H9 (cell line): Measurements from ENCODE around the gene FBXL7. TPM values are rescaled to one million over a fixed set of nuclear protein-coding genes. Genes with fewer than 3 reads are reported as not detected.

ENCODE experiments used
- DNase-seq: peaks from one replicate; pipeline ENCODE4 v3.0.0-alpha.2; 2017
- H2AFZ ChIP-seq: one replicate; pipeline ENCODE4 v1.6.1; 2013; ENCODE audit warnings: mild to moderate bottlenecking, low read length, control low read depth, moderate library complexity
- H2AK5ac ChIP-seq: 2 replicates; pipeline ENCODE4 v1.6.1; 2013; ENCODE audit warnings: low read length, control low read depth, mixed read lengths; ENCODE audit not compliant: insufficient read length
- H2BK120ac ChIP-seq: one replicate; pipeline ENCODE4 v1.6.1; 2013; ENCODE audit warnings: low read depth, mild to moderate bottlenecking, low read length, control low read depth, inconsistent platforms; ENCODE audit not compliant: poor library complexity, severe bottlenecking
- H2BK12ac ChIP-seq: 2 replicates; pipeline ENCODE4 v1.6.1; 2013; ENCODE audit warnings: low read length, control low read depth, mixed read lengths, low read depth; ENCODE audit not compliant: insufficient read length
- H2BK15ac ChIP-seq: 2 replicates; pipeline ENCODE4 v1.6.1; 2013; ENCODE audit warnings: low read depth, low read length, control low read depth
- H2BK20ac ChIP-seq: one replicate; pipeline ENCODE4 v1.6.1; 2013; ENCODE audit warnings: low read depth, mild to moderate bottlenecking, low read length, control low read depth, inconsistent platforms; ENCODE audit not compliant: poor library complexity, severe bottlenecking
- H2BK5ac ChIP-seq: 2 replicates; pipeline ENCODE4 v1.6.1; 2013; ENCODE audit warnings: low read length, control low read depth, mixed read lengths; ENCODE audit not compliant: insufficient read length
- H3K14ac ChIP-seq: 2 replicates; pipeline ENCODE4 v1.6.1; 2013; ENCODE audit warnings: low read length, control low read depth; ENCODE audit not compliant: insufficient read depth
- H3K18ac ChIP-seq: 2 replicates; pipeline ENCODE4 v1.6.1; 2013; ENCODE audit warnings: low read depth, mild to moderate bottlenecking, mixed read lengths, low read length, control low read depth; ENCODE audit not compliant: insufficient read length
- H3K23ac ChIP-seq: 2 replicates; pipeline ENCODE4 v1.6.1; 2013; ENCODE audit warnings: low read length, control low read depth, mixed read lengths, low read depth; ENCODE audit not compliant: insufficient read length
- H3K23me2 ChIP-seq: 2 replicates; pipeline ENCODE4 v1.6.1; 2013; ENCODE audit warnings: low read depth, mild to moderate bottlenecking, mixed read lengths, low read length, control low read depth; ENCODE audit not compliant: insufficient read length, poor library complexity, severe bottlenecking
- H3K27ac ChIP-seq: 2 replicates; pipeline ENCODE4 v1.5.1; 2013; ENCODE audit warnings: low read length, control low read depth, mixed read lengths, low read depth; ENCODE audit not compliant: insufficient read length
- H3K27me3 ChIP-seq: 2 replicates; pipeline ENCODE4 v1.6.1; 2013; ENCODE audit warnings: low read length, control low read depth, inconsistent platforms; ENCODE audit not compliant: insufficient read depth
- H3K4ac ChIP-seq: 2 replicates; pipeline ENCODE4 v1.6.1; 2013; ENCODE audit warnings: low read depth, mild to moderate bottlenecking, control low read depth, inconsistent platforms, low read length, moderate library complexity
- H3K4me1 ChIP-seq: 2 replicates; pipeline ENCODE4 v1.6.1; 2013; ENCODE audit warnings: low read length, control low read depth, inconsistent platforms; ENCODE audit not compliant: insufficient read depth
- H3K4me2 ChIP-seq: 2 replicates; pipeline ENCODE4 v1.6.1; 2013; ENCODE audit warnings: low read length, control low read depth, mixed read lengths; ENCODE audit not compliant: insufficient read length, insufficient read depth
- H3K56ac ChIP-seq: 2 replicates; pipeline ENCODE4 v1.6.1; 2013; ENCODE audit warnings: low read depth, mild to moderate bottlenecking, mixed read lengths, low read length, control low read depth; ENCODE audit not compliant: insufficient read length
- H3K79me1 ChIP-seq: 2 replicates; pipeline ENCODE4 v1.6.1; 2013; ENCODE audit warnings: low read depth, mild to moderate bottlenecking, moderate library complexity, low read length, control low read depth, inconsistent platforms; ENCODE audit not compliant: insufficient read depth, poor library complexity, severe bottlenecking
- H3K79me2 ChIP-seq: 2 replicates; pipeline ENCODE4 v1.6.1; 2013; ENCODE audit warnings: low read length, control low read depth, inconsistent platforms; ENCODE audit not compliant: insufficient read depth
- H3K9ac ChIP-seq: 2 replicates; pipeline ENCODE4 v1.6.1; 2013; ENCODE audit warnings: low read length, control low read depth, mixed read lengths; ENCODE audit not compliant: insufficient read length; ENCODE audit errors: extremely low read depth
- H3K9me3 ChIP-seq: one replicate; pipeline ENCODE4 v1.6.1; 2013; ENCODE audit warnings: low read depth, low read length, inconsistent platforms; ENCODE audit not compliant: control insufficient read depth
- H3T11ph ChIP-seq: one replicate; pipeline ENCODE4 v1.6.1; 2013; ENCODE audit warnings: mild to moderate bottlenecking, low read length, control low read depth, inconsistent platforms
- H4K20me1 ChIP-seq: one replicate; pipeline ENCODE4 v1.6.1; 2013; ENCODE audit not compliant: control insufficient read depth, insufficient read length, insufficient read depth
- H4K5ac ChIP-seq: 2 replicates; pipeline ENCODE4 v1.6.1; 2013; ENCODE audit warnings: low read depth, mild to moderate bottlenecking, mixed read lengths, low read length, control low read depth; ENCODE audit not compliant: insufficient read length
- H4K8ac ChIP-seq: replicated peaks from 2 replicates; pipeline ENCODE4 v1.6.1; 2013; ENCODE audit warnings: low read length, control low read depth, mixed read lengths, low read depth; ENCODE audit not compliant: insufficient read length
- H4K91ac ChIP-seq: 2 replicates; pipeline ENCODE4 v1.6.1; 2013; ENCODE audit warnings: low read depth, mild to moderate bottlenecking, moderate library complexity, mixed read lengths, low read length, control low read depth; ENCODE audit not compliant: insufficient read length
- H3K27ac Mint-ChIP-seq, 3 experiments: 2 replicates in 2 of 3; 3 replicates in 1 of 3; pipeline ENCODE4 v1.8.0; 2020 to 2021; ENCODE audit warnings: mixed read lengths in 3 of 3, mild to moderate bottlenecking in 1 of 3, moderate library complexity in 1 of 3
- H3K27me3 Mint-ChIP-seq: 2 replicates; pipeline ENCODE4 v1.8.0; 2021; ENCODE audit warnings: low read depth, mild to moderate bottlenecking, moderate library complexity, mixed read lengths
- H3K36me3 Mint-ChIP-seq, 3 experiments: 2 replicates in 2 of 3; 3 replicates in 1 of 3; pipeline ENCODE4 v1.8.0; 2020 to 2021; ENCODE audit warnings: low read depth in 3 of 3, mixed read lengths in 3 of 3; ENCODE audit not compliant: insufficient read depth in 1 of 3
- H3K4me1 Mint-ChIP-seq, 2 experiments: 2 replicates each; pipeline ENCODE4 v1.8.0; 2020; ENCODE audit warnings: mixed read lengths in 2 of 2
- H3K4me3 Mint-ChIP-seq, 2 experiments: 2 replicates in 1 of 2; 3 replicates in 1 of 2; pipeline ENCODE4 v1.8.0; 2020 to 2021; ENCODE audit warnings: mild to moderate bottlenecking in 2 of 2, mixed read lengths in 2 of 2, moderate library complexity in 1 of 2
- H3K9me3 Mint-ChIP-seq, 2 experiments: 2 replicates in 1 of 2; 3 replicates in 1 of 2; pipeline ENCODE4 v1.8.0; 2020; ENCODE audit warnings: mild to moderate bottlenecking in 2 of 2, mixed read lengths in 2 of 2, moderate library complexity in 1 of 2
- CTCF ChIP-seq: fragments of 200-600 bp; sonication (generic); conservative IDR thresholded peaks from 3 replicates; pipeline ENCODE4 v1.8.0; 2021; ENCODE audit warnings: antibody characterized with exemption, mild to moderate bottlenecking
- WGBS: extraction: QIAGEN DNeasy Blood & Tissue Kit; methylation state at CpG from one replicate; pipeline ENCODE4 v1.1.7; 2013; ENCODE audit warnings: missing lambda C conversion rate, low lambda C conversion rate, mixed read lengths; ENCODE audit not compliant: insufficient read length; ENCODE audit errors: extremely low coverage; 5-methylcytosine and 5-hydroxymethylcytosine counted together
- total RNA-seq: library from RNA; stranded (reverse); gene quantifications from 2 replicates; pipeline ENCODE4 v1.2.1, GENCODE V29; 2021

Gene FBXL7
- total RNA-seq, 1 experiment from 2014 or later = 14.6 TPM

GRCh38 chr5:15595929-15596328 lies 95.9 kb downstream of the FBXL7 start:
- no peak overlapping the region for H3T11ph ChIP-seq
- Mint-ChIP-seq H3K36me3 (peaks cover 0 to 1% (median 0%) of the 10 kb centered on the region in 3 experiments; a peak in 1 of 7 replicates), H3K27me3 (no peaks in the 10 kb centered on the region), H3K4me1 (peaks cover 31 to 34% of the 10 kb centered on the region in 2 experiments), H3K27ac (peak overlapping the region in 2 of 3 experiments; percentile 17 to 30; a peak in 2 of 7 replicates), H3K4me3 (no peak overlapping the region), H3K9me3 (peaks cover 0 to 1% of the 10 kb centered on the region in 2 experiments; a peak in 1 of 5 replicates)
- no peak overlapping the region for H2BK20ac ChIP-seq
- no peak overlapping the region for H3K56ac ChIP-seq
- no peaks in the 10 kb centered on the region for H3K79me2 ChIP-seq
- H3K23ac ChIP-seq = no peak overlapping the region
- no CpG with 5 or more reads among the region's 3 CpGs for WGBS
- H4K20me1 ChIP-seq = no peaks in the 10 kb centered on the region
- no peak overlapping the region for H2BK120ac ChIP-seq
- H3K9me3 ChIP-seq = no peaks in the 10 kb centered on the region
- H4K5ac ChIP-seq = no peak overlapping the region
- H2AK5ac ChIP-seq = no peak overlapping the region
- H2BK12ac ChIP-seq = no peak overlapping the region
- no peak overlapping the region for H3K18ac ChIP-seq
- H2BK5ac ChIP-seq = no peak overlapping the region
- no peak overlapping the region for H3K27ac ChIP-seq
- H4K91ac ChIP-seq = no peak overlapping the region
- H2AFZ ChIP-seq = no peak overlapping the region
- H3K4me2 ChIP-seq = no peak overlapping the region
- H4K8ac ChIP-seq = no peak overlapping the region
- H3K4ac ChIP-seq = no peak overlapping the region
- no peak overlapping the region for H2BK15ac ChIP-seq
- no peaks in the 10 kb centered on the region for H3K27me3 ChIP-seq
- no peaks in the 10 kb centered on the region for H3K79me1 ChIP-seq
- no peak for DNase-seq
- peaks cover 3% of the 10 kb centered on the region; the same call in 1 of the 2 replicates for H3K4me1 ChIP-seq
- no peaks in the 10 kb centered on the region for H3K23me2 ChIP-seq
- H3K14ac ChIP-seq = no peak overlapping the region
- TF ChIP-seq CTCF = no peak
- no peak overlapping the region for H3K9ac ChIP-seq
